Cardiac fibroblast (primary cell): ENCODE data around the gene INPPL1.

Experiments used
- DNase-seq, 2 donors: peaks; one replicate each; pipeline versions ENCODE4 v3.0.0 to v3.0.0-alpha.2; 2010; ENCODE audit warnings: low read depth in 2 of 2
- H3K4me3 ChIP-seq, 2 donors: replicated peaks in 1 of 2; 1 replicate in 1 of 2; 2 replicates in 1 of 2; pipeline ENCODE4 v1.5.1; 2011; ENCODE audit warnings: low read depth in 2 of 2, low read length in 2 of 2, mild to moderate bottlenecking in 2 of 2, moderate library complexity in 1 of 2
- CTCF ChIP-seq: IDR thresholded peaks from one replicate; pipeline ENCODE4 v1.5.1; 2011; ENCODE audit warnings: low read depth, mild to moderate bottlenecking, low read length, inconsistent platforms

Gene INPPL1

GRCh38 chr11:72267956-72268617 lies 43.5 kb downstream of the INPPL1 start:
- no peak overlapping the region for H3K4me3 ChIP-seq
- DNase-seq: no peak
- TF ChIP-seq CTCF: no peak

GRCh38 chr11:72271980-72272379 lies 47.4 kb downstream of the INPPL1 start:
- no peak overlapping the region for H3K4me3 ChIP-seq
- TF ChIP-seq CTCF: no peak
- no peak for DNase-seq

- H3K4me3 ChIP-seq: no peak overlapping the region
- TF ChIP-seq CTCF: no peak
- peak in 1 of 2 donors; percentile 54 for DNase-seq
Measured at GRCh38 chr11:72274435-72274834, 49.9 kb downstream of the INPPL1 start.

- H3K4me3 ChIP-seq: no peak overlapping the region
- TF ChIP-seq CTCF: no peak
- peak; percentile 31 to 56 for DNase-seq
Measured at GRCh38 chr11:72278905-72279304, 54.3 kb downstream of the INPPL1 start.

GRCh38 chr11:72280037-72280436 lies 55.5 kb downstream of the INPPL1 start:
- TF ChIP-seq CTCF: no peak
- DNase-seq: no peak
- no peak overlapping the region for H3K4me3 ChIP-seq

- H3K4me3 ChIP-seq: no peak overlapping the region
- no peak for DNase-seq
- no peak for TF ChIP-seq CTCF
Measured at GRCh38 chr11:72280726-72281315, 56.3 kb downstream of the INPPL1 start.

- no peak for DNase-seq
- H3K4me3 ChIP-seq: no peak overlapping the region
- no peak for TF ChIP-seq CTCF
Measured at GRCh38 chr11:72283947-72284346, 59.4 kb downstream of the INPPL1 start.
